COLO829 (cell line): ENCODE results near the gene SREBF1.

Experiments
- DNase-seq: peaks from one replicate; pipeline ENCODE4 v3.0.0; 2012; ENCODE audit warnings: low spot score

Gene SREBF1

DNA sequence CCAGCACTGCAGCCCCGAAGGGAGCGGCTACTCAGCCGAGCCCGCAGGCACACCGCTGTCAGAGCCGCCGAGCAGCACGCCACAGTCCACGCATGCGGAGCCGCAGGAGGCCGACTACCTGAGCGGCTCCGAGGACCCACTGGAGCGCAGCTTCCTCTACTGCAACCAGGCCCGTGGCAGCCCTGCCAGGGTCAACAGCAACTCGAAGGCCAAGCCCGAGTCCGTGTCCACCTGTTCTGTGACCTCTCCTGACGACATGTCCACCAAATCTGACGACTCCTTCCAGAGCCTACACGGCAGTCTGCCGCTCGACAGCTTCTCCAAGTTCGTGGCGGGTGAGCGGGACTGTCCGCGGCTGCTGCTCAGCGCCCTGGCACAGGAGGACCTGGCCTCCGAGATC lies 42.4 kb downstream of the SREBF1 start:
- DNase-seq, result no peak

DNA sequence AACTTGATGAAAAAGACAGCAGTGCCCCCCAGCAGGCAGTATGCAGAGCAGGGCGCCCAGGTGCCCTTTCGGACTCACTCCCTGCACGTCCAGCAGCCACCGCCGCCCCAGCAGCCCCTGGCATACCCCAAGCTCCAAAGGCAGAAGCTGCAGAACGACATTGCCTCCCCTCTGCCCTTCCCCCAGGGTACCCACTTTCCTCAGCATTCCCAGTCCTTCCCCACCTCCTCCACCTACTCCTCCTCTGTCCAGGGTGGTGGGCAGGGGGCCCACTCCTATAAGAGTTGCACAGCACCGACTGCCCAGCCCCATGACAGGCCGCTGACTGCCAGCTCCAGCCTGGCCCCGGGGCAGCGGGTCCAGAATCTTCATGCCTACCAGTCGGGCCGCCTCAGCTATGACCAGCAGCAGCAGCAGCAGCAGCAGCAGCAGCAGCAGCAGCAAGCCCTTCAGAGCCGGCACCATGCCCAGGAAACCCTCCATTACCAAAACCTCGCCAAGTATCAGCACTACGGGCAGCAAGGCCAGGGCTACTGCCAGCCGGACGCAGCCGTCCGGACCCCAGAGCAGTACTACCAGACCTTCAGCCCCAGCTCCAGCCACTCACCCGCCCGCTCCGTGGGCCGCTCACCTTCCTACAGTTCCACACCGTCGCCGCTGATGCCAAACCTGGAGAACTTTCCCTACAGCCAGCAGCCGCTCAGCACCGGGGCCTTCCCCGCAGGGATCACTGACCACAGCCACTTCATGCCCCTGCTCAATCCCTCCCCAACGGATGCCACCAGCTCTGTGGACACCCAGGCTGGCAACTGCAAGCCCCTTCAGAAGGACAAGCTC lies 43.2 kb downstream of the SREBF1 start:
- DNase-seq, result no peak

- DNase-seq, result no peak
Measured at GRCh38 chr17:17792551-17793377, 44.0 kb downstream of the SREBF1 start.

GRCh38 chr17:17792037-17792550 lies 44.7 kb downstream of the SREBF1 start:
- DNase-seq, result no peak

DNA sequence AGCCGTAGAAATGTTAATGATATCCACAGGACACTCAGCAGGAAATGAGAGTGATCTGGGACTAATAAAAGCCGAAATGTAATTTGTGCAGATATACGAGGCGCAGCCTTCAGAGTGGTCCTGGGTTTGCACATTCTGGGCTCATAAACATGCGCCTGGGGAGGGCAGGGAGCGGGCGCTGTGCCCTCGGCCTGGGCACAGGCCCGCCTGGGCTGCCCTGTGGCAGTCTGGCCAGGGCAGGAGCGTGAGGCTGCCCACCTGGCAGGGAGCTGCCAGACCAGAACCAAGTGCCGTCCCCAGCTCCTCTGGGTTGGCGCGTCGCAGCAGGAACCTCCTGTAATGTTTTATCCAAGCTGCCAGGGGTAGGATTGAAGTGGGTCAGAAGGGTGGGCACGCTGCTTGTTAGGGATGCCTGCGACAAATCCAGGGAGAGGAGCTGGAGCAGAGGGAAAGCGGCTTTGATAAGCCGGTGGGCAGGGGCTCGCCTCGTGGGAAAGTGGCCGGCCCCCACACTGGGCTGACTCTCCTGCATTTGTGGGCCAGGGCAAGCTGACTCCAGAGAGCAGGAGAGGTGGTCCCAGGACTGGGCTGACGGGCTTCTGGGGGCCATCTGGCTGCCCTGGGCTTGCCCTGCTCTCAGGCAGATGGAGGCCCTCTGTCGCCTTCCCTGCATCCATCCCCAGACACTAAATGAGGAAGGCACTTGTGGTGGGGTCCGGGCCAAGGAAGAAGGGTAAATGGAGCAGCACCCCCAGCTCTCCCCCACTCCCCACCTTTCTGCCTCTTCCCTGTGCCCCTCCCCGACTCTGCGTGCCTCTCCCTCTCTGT lies 45.9 kb downstream of the SREBF1 start:
- no peak for DNase-seq

GRCh38 chr17:17789828-17790636 lies 46.8 kb downstream of the SREBF1 start:
- DNase-seq, result no peak

DNA sequence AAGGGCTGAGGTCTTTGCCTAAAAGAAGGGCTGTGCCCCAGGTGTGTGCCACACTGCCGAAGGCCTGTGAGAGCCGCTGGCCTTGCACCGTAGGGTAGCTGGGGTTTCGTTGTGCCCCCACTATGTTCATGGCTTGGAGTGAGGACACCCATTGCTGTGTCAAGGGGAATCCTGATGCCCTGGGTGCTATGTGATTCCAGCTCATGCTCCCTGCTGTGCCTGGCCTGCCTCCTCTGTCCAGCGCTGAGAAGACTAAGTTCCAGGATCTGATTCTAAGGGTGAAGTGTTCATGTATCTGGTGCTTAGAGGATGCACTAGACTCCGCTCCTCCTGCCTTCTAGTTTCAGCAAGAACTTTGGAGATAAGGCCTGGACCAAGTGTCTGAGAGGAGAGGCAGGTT lies 47.4 kb downstream of the SREBF1 start:
- no peak for DNase-seq

- no peak for DNase-seq
Measured at GRCh38 chr17:17788967-17789366, 47.8 kb downstream of the SREBF1 start.

DNA sequence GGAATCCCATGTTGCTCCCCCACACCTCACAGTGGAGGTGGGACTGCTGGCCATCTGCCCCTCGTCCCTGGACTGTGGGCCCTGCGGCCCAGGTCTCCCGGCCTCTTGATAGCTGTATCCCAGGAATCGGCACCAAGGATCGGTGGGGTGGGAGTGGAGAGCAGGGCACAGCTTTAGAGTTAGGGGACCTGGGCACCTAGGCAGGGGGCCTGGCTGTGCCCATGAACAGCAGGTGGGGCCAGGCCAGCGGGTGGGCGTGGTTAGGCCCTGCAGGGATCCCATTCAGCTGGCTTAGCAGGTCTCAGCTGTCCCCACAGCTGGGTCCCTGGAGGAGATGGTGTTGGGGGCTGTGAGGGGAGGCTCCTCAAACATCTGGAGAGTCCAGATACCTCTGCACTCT lies 49.2 kb downstream of the SREBF1 start:
- DNase-seq, result no peak

- DNase-seq, result no peak
Measured at GRCh38 chr17:17786998-17787397, 49.8 kb downstream of the SREBF1 start.

DNA sequence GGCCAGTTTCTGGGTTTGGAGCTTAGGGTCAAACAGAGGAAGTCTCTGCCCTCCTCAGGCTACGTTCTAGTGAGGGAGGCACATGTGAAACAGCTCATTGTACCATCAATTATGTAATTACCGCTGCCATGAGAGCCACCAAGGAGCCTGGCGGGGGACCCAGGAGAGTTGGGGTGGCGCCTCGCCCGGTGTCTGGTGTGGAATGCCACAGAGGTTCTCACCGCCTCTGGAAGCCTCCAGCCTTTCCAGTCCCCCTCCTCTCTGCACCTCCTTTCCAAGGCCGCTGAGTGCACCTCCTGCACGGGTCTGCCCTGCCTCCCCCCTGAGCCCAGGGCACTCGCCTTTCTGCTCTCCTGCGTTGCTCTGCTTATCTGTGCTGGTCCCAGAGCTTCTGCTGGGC lies 51.4 kb downstream of the SREBF1 start:
- DNase-seq, result no peak

GRCh38 chr17:17784657-17785267 lies 52.0 kb downstream of the SREBF1 start:
- DNase-seq, result no peak

GRCh38 chr17:17783825-17784656 lies 52.7 kb downstream of the SREBF1 start:
- no peak for DNase-seq

- DNase-seq, result no peak
Measured at GRCh38 chr17:17783116-17783824, 53.5 kb downstream of the SREBF1 start.

DNA sequence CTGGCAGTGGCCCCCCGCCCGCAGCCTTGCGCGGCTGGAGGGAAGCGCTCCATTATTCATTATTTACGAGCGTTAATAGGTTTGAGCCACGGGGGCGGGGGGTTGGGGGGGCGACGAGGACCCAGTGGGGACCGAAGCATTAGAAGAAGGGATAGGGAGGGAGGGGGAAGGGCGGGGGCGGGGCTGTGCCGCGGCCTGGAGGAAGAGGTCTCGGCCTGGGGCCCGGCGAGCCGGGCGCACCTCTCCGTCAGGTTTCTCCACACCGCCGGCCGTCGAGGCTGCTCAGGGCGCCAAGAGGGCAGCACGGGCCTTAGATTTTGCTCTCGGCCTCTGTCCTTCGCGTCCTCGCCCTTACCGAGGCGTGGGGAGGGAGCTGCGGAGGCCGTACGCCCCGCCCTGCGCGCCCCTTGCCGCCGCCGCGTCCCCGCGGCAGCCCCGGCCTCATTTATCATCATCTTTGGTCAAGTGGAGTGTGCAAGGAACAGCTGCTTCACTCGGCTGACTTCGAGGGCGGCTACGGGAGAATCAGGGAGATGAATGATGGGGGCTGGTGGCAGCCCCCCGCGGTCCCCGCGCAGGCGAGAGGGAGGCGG lies 54.2 kb downstream of the SREBF1 start:
- DNase-seq, result no peak

GRCh38 chr17:17781591-17782496 lies 54.9 kb downstream of the SREBF1 start:
- DNase-seq, result no peak

DNA sequence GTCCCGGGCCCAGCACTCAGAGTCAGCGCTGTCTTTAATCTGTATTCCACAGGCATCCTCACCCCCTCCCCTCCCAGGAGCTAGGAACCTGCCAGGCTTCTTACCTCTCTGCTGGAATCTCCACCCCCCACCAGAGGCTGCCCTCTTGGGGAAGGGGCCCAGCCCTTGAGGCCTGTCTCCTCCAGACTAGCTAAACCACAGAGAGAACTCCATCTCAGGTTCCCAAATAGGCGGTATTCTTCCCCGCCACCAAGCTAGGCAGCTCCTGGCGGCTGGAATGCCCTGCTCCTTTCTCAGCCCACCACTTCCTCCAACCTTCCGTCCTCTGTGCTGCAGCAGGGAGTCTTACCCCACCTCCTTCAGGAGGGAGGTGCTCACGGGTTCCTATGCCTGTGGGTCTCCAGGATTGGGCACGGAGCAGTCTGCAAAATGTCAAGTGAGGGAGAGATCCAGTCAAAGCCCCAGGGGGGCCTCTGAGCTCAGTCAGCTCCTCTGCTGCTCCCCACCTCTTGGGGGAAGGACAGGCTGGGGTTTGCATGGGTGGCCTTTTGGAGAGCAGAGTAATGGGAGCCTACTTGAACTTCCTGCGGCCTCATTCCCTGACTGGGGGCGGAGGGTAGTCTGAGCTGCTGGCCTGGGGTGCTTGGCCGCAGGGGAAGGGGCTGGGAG lies 55.7 kb downstream of the SREBF1 start:
- no peak for DNase-seq
